NCI-H460 (cell line): Measurements from ENCODE around the gene BRD1. TPM values are rescaled to one million over a fixed set of nuclear protein-coding genes. Genes with fewer than 3 reads are reported as not detected.

Source experiments
- DNase-seq: peaks from one replicate; pipeline ENCODE4 v3.0.0-alpha.2; 2016; ENCODE audit warnings: low read depth; ENCODE audit errors: extremely low read depth
- small RNA-seq, 2 experiments: library from RNA; depleted of rRNA; stranded (forward); fragments of <200 nt; gene quantifications; one replicate each; pipeline ENCODE3, GENCODE V24; 2014
- total RNA-seq: library from RNA; depleted of rRNA; stranded (reverse); fragments of >200 nt; shearing (Covaris generic); gene quantifications from 2 replicates; pipeline ENCODE4 v1.2.3, GENCODE V29; 2014; rRNA removed

The BRD1 gene
- total RNA-seq, 1 experiment from 2014 or later, result 15.5 TPM

GRCh38 chr22:49735411-49735900, 92.2 kb downstream of the BRD1 start:
- DNase-seq, result peak; percentile 24

GRCh38 chr22:49734882-49735281, 92.8 kb downstream of the BRD1 start:
- no peak for DNase-seq

GRCh38 chr22:49734390-49734789, 93.3 kb downstream of the BRD1 start:
- DNase-seq, result no peak

- no peak for DNase-seq
Observed at GRCh38 chr22:49733631-49734030, 94.0 kb downstream of the BRD1 start.

GRCh38 chr22:49730656-49731055, 97.0 kb downstream of the BRD1 start:
- no peak for DNase-seq

GRCh38 chr22:49728570-49729271, 99.0 kb downstream of the BRD1 start:
- no peak for DNase-seq

- no peak for DNase-seq
Observed at GRCh38 chr22:49727881-49728569, 99.6 kb downstream of the BRD1 start.

GRCh38 chr22:49727191-49727880, 100.3 kb downstream of the BRD1 start:
- no peak for DNase-seq

- no peak for DNase-seq
Observed at GRCh38 chr22:49726701-49727101, 101.0 kb downstream of the BRD1 start.

- no peak for DNase-seq
Observed at GRCh38 chr22:49726022-49726681, 101.5 kb downstream of the BRD1 start.

GRCh38 chr22:49725516-49725915, 102.2 kb downstream of the BRD1 start:
- no peak for DNase-seq

GRCh38 chr22:49724893-49725489, 102.7 kb downstream of the BRD1 start:
- DNase-seq, result peak; percentile 40

- DNase-seq, result peak; percentile 12
Observed at GRCh38 chr22:49724030-49724892, 103.4 kb downstream of the BRD1 start.

GRCh38 chr22:49723478-49724029, 104.1 kb downstream of the BRD1 start:
- DNase-seq, result no peak

Small RNAs within 50 kb of the gene (small RNA-seq; reads per million reads assigned to genes)
- gene AL117328.1 (0 reads per million in 2 experiments), gene RF00017 (0 reads per million in 2 experiments)

Other genes starting within 250 kb of the BRD1 start
- gene ZBED4, start 26.0 kb upstream of the BRD1 start, total RNA-seq, result 14.0 and 15.5 TPM in 2 replicates
- gene ALG12, start 90.6 kb upstream of the BRD1 start, total RNA-seq, result 10.7 and 12.9 TPM in 2 replicates
- 23.4 and 25.9 TPM in 2 replicates for gene CRELD2, start 90.8 kb upstream of the BRD1 start, total RNA-seq
- 33.0 and 48.3 TPM in 2 replicates for gene PIM3, start 132.9 kb upstream of the BRD1 start, total RNA-seq
- not detected in 2 replicates for gene IL17REL, start 184.9 kb upstream of the BRD1 start, total RNA-seq
- gene TTLL8, start 230.4 kb upstream of the BRD1 start, total RNA-seq, result not detected in 2 replicates